GM18858 (cell line): ENCODE measurements around the gene CDK1.
"Not testable (repeated sequence)": the region's sequence is repeated elsewhere in the genome, so short reads cannot be mapped to it uniquely, and the experiment has no call there.

Experiments
- ATAC-seq: cut with Tn5 transposase; IDR thresholded peaks from one replicate; pipeline ENCODE4 v1.9.1; 2021; ENCODE audit not compliant: unreplicated experiment

CDK1 gene

GRCh38 chr10:60810437-60811182 lies 32.3 kb downstream of the CDK1 start:
- ATAC-seq, result no peak

GRCh38 chr10:60816628-60817397 lies 38.5 kb downstream of the CDK1 start:
- peak; percentile 74 for ATAC-seq

- ATAC-seq, result no peak
Measured at GRCh38 chr10:60817398-60817805, 39.1 kb downstream of the CDK1 start.

GRCh38 chr10:60818134-60818770 lies 40.0 kb downstream of the CDK1 start:
- no peak for ATAC-seq

GRCh38 chr10:60819271-60819670 lies 41.0 kb downstream of the CDK1 start:
- ATAC-seq, result no peak

- ATAC-seq, result peak; percentile 87
Measured at GRCh38 chr10:60820093-60820754, 41.9 kb downstream of the CDK1 start.

GRCh38 chr10:60821656-60822055 lies 43.4 kb downstream of the CDK1 start:
- no peak for ATAC-seq

GRCh38 chr10:60822809-60823208 lies 44.5 kb downstream of the CDK1 start:
- ATAC-seq, result no peak

GRCh38 chr10:60823324-60823723 lies 45.0 kb downstream of the CDK1 start:
- no peak for ATAC-seq

GRCh38 chr10:60825520-60825919 lies 47.2 kb downstream of the CDK1 start:
- no peak for ATAC-seq

- no peak for ATAC-seq
Measured at GRCh38 chr10:60827791-60828488, 49.7 kb downstream of the CDK1 start.

GRCh38 chr10:60828489-60828852 lies 50.2 kb downstream of the CDK1 start:
- ATAC-seq, result no peak

GRCh38 chr10:60832136-60832535 lies 53.9 kb downstream of the CDK1 start:
- ATAC-seq, result not testable (repeated sequence)

GRCh38 chr10:60834401-60834800 lies 56.1 kb downstream of the CDK1 start:
- ATAC-seq, result no peak

- ATAC-seq, result no peak
Measured at GRCh38 chr10:60835049-60835448, 56.8 kb downstream of the CDK1 start.

- ATAC-seq, result not testable (repeated sequence)
Measured at GRCh38 chr10:60841227-60841626, 62.9 kb downstream of the CDK1 start.

GRCh38 chr10:60842694-60843093 lies 64.4 kb downstream of the CDK1 start:
- ATAC-seq, result no peak
